WI38 (cell line): Measurements from ENCODE around the gene UQCC3.

Experiments
- H3K4me3 ChIP-seq: 2 replicates; pipeline ENCODE4 v1.5.1; 2011; ENCODE audit warnings: low read depth, mild to moderate bottlenecking, control low read depth, low read length
- TF ChIP-seq, protein P1 (sequence below): IDR thresholded peaks from 2 replicates; pipeline ENCODE4 v1.5.1; 2012; ENCODE audit warnings: low read depth, mild to moderate bottlenecking, control low read depth, low read length

Gene UQCC3

DNA sequence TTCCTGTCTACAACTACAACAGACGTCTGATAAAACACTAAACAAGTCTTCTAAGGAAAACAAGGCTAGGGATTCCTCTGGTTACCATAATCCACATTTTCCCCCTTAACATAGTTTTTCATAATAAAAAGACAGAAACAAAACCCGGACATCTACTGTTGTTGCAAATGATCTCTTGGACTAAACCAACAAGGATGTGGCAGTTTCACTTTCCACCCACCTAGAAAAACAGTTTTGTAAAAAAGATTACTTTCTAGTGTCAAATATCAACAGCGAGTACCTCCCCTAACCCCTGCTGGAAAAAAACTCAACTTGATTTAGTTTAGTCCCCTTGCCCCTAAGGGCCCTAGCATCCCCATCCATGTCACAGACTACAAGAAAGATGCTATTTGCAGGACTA is 41.4 kb downstream of the UQCC3 start:
- no peak overlapping the region for H3K4me3 ChIP-seq
- TF ChIP-seq, protein P1, sequence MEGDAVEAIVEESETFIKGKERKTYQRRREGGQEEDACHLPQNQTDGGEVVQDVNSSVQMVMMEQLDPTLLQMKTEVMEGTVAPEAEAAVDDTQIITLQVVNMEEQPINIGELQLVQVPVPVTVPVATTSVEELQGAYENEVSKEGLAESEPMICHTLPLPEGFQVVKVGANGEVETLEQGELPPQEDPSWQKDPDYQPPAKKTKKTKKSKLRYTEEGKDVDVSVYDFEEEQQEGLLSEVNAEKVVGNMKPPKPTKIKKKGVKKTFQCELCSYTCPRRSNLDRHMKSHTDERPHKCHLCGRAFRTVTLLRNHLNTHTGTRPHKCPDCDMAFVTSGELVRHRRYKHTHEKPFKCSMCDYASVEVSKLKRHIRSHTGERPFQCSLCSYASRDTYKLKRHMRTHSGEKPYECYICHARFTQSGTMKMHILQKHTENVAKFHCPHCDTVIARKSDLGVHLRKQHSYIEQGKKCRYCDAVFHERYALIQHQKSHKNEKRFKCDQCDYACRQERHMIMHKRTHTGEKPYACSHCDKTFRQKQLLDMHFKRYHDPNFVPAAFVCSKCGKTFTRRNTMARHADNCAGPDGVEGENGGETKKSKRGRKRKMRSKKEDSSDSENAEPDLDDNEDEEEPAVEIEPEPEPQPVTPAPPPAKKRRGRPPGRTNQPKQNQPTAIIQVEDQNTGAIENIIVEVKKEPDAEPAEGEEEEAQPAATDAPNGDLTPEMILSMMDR = no peak

DNA sequence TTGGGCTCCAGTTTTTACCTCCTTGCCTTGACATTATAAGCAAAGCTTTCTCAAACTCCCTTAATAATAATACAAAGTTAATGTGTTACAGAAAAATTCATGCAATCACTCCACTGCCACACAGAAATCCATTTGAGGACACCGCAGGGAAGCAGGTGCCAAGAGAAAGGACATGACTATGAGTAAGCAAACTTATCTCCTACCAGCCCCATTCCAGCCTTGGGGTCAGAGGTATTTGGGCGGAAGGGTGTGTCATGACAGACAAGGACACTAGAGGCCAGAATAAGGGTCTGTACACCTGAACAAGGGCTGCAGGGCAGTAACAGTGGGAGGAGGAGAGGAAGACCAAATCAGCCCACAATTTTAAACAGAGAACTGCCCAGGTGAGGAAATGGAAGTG is 41.9 kb downstream of the UQCC3 start:
- TF ChIP-seq, protein P1 = no peak
- H3K4me3 ChIP-seq = no peak overlapping the region

DNA sequence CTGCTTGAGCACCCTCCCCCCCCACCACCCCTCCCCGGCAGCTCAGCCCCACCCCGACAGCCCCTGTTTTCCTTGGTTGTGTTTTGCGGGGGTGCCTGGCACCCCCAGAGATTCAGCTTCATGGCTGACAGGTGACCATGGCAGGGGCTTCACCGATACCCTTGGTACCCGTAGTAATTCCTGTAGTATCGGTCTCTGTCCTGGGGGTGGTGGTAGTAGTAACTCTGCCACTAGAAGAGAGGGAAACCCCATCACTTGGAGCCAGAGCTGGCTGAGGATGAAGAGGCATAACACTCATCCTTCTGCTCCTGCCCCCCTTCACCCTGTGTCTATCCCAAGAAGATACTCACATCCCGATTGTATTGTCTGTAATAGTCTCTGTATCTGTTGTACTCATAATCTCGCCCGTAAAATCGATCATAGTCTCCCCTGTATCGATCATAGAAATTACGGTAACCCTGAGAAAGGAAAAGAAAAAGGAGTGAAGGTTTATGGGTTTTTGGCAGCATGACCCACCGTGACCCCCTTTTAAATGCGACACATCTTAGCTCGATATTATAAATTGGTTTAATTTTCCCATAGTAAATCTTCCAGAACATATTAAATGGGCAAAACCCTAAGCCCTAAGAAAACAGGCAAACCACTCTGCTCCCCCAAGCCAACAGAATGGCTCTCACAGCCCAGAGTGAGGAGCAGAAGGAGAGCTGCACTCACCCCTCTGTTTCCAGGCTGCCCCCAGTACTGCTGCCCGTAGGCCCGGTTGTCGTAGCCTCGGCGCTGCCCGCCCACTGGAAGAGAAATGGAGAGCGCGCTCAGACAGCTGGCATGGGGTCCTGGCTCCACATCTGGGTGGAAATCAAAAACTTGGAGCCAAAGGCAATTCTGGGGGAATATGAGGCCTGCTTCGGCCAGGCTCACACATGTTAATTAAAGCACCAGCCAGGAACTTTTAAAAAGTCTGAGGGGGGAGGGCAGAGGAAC is 44.0 kb downstream of the UQCC3 start:
- TF ChIP-seq, protein P1 = no peak
- H3K4me3 ChIP-seq = no peak overlapping the region

DNA sequence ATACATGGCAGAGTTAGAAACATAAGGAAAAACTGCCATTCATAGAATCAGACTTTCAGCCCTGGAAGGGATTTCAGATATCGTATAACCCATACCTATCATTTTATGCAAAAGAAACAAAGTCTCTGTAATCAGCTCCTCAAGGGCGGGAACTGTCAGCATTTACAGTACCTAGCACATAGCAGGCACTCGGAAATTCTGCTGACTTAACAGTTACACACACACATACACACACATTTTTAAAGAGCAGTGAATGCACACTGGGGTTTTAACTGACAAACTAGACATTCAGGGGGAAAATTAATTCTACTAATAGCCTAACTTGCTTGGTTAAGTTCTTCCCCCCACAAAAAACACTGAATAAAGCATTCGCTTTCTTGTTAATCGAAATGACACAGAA is 44.7 kb downstream of the UQCC3 start:
- no peak overlapping the region for H3K4me3 ChIP-seq
- TF ChIP-seq, protein P1 = no peak

DNA sequence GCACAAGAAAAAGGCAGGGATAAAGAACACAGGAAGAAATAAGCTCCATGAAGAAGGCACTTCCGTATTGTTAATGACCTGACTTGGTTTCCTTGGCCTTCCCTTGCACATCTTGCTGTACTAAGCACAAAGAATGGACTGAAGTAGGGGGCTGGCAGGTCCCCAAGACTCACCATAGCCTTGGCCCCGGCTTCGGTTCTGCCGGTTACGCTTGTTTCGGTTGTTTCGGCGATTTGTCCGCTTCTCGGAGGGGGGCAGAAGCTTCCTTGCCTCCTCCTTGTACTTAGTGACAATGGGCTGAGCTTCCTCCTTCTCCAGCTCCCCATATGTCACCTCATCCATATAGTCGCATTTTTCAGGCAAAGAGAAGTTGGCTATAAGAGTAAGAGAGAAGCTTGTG is 45.3 kb downstream of the UQCC3 start:
- H3K4me3 ChIP-seq = no peak overlapping the region
- TF ChIP-seq, protein P1 = no peak

DNA sequence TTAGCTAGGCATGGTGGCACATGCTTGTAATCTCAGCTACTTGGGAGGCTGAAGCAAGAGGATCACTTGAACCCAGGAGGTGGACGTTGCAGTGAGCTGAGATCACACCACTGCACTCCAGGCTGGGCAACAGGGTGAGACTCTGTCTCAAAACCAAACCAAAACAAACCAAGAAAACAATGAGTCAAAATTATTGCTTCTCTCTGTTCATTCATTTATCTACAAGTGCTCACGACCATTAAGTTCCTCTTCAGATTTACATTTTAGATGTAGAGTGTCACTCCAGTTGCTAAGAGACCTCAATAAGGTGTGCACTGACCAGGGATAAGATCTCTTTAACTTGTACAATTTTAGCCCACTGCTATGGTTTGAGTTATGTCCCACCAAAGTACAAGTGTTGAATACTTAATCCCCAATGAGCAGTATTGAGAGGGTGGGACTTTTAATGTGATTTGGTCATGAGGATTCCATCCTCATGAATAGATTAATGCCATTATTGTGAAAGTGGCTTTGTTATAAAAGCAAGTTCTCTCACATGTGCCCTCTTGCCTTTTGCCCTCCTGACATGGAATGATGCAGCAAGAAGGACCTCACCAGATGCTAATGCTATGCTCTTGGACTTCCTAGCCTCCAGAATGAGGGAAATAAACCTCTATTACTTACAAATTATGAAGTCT is 48.0 kb downstream of the UQCC3 start:
- no peak overlapping the region for H3K4me3 ChIP-seq
- TF ChIP-seq, protein P1 = no peak

DNA sequence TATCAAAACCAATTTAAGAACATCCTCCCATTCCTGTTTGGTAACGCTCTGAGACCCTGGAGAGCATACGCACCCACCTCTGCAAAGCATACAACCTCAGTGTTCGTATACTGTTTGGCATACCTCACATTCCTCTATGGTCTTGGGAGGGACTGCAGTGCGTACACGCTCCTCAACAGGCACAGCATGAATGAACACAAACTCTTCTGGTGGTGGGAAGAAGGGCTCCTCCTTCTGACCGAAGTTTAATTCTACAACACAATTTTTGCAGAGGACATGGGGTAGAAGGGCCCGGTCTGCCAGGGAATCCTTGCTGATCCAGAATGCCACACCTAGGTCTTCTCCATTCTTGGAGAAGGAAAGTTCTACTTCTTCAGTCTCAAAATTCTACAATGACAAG is 50.5 kb downstream of the UQCC3 start:
- TF ChIP-seq, protein P1 = no peak

More for the DNA sequence above, 50.5 kb downstream of the UQCC3 start:
- no peak overlapping the region for H3K4me3 ChIP-seq
